ENCODE measurements around the gene FAHD1.
A peak's percentile ranks its signal among the peaks of the same experiment; 100 is the strongest.

The FAHD1 gene

GRCh38 chr16:1826691-1827573 is at the start of gene FAHD1, which contains the start of gene HAGH:
Gene FAHD1, plus strand, starts transcription at chr16:1827206. Its CDS starts 33 bp downstream, at chr16:1827239.
Gene HAGH, minus strand, starts transcription at chr16:1826825. Its CDS starts 38 bp downstream, at chr16:1826787.
- peak; percentile 89 for DNase-seq

- DNase-seq: no peak
These were observed 49.4 kb upstream of the FAHD1 start for GRCh38 chr16:1777375-1778199.

- no peak for DNase-seq
These were observed 48.5 kb upstream of the FAHD1 start for GRCh38 chr16:1778200-1779179.

- no peak for DNase-seq
These were observed 47.7 kb upstream of the FAHD1 start for GRCh38 chr16:1779234-1779701.

- DNase-seq: no peak
These were observed 47.0 kb upstream of the FAHD1 start for GRCh38 chr16:1779741-1780676.

- DNase-seq: no peak
These were observed 46.3 kb upstream of the FAHD1 start for GRCh38 chr16:1780677-1781072.

GRCh38 chr16:1781254-1781653 is 45.8 kb upstream of the FAHD1 start:
- DNase-seq: no peak

GRCh38 chr16:1781758-1782407 is 45.1 kb upstream of the FAHD1 start:
- DNase-seq: peak; percentile 26

GRCh38 chr16:1782408-1783264 is 44.4 kb upstream of the FAHD1 start, which contains the start of the genes NUBP2 and SPSB3:
Gene NUBP2, plus strand, starts transcription at chr16:1782960. Its CDS starts 61 bp downstream, at chr16:1783021.
Gene SPSB3, minus strand, starts transcription at chr16:1782571. Its CDS starts 1,088 bp downstream, at chr16:1781483.
- DNase-seq: peak; percentile 97

- DNase-seq: no peak
These were observed 41.8 kb upstream of the FAHD1 start for GRCh38 chr16:1784977-1785845.

GRCh38 chr16:1785846-1786170 is 41.2 kb upstream of the FAHD1 start:
- no peak for DNase-seq

GRCh38 chr16:1786242-1787055 is 40.6 kb upstream of the FAHD1 start:
- DNase-seq: no peak

- DNase-seq: no peak
These were observed 40.0 kb upstream of the FAHD1 start for GRCh38 chr16:1787056-1787321.

- no peak for DNase-seq
These were observed 39.5 kb upstream of the FAHD1 start for GRCh38 chr16:1787322-1788094.

- DNase-seq: no peak
These were observed 38.8 kb upstream of the FAHD1 start for GRCh38 chr16:1788095-1788707.

- DNase-seq: no peak
These were observed 38.3 kb upstream of the FAHD1 start for GRCh38 chr16:1788708-1789100.

- no peak for DNase-seq
These were observed 37.4 kb upstream of the FAHD1 start for GRCh38 chr16:1789643-1790045.
